Panc1 (cell line): Measurements from ENCODE around the gene OR2J2. TPM values are rescaled to one million over a fixed set of nuclear protein-coding genes. Genes with fewer than 3 reads are reported as not detected.

Experiments
- ATAC-seq: fragments of 200-7000 bp; cut with Tn5 transposase; 2 replicates; pipeline ENCODE4 v1.9.1; 2020; ENCODE audit warnings: mild to moderate bottlenecking, moderate library complexity
- BruUV-seq: library from RNA; stranded (reverse); fragments of 400-500 nt; replicated peaks from 2 replicates; lab custom pipeline; 2021; lab: Mats Ljungman, UMichigan
- CTCF ChIA-PET: fragments of 300-600 bp; sonication (Branson Sonifier 250); formaldehyde crosslinking; loops from one replicate; lab custom pipeline; 2022; ENCODE audit warnings: antibody characterized with exemption; lab: Charles Lee
- POLR2A ChIA-PET: fragments of 300-600 bp; sonication (Branson Sonifier 250); formaldehyde crosslinking; loops from one replicate; lab custom pipeline; 2022; ENCODE audit warnings: antibody characterized with exemption; lab: Charles Lee
- DNase-seq: peaks from one replicate; pipeline ENCODE4 v3.0.0-alpha.2; 2010; ENCODE audit warnings: low read depth, low spot score
- H3K27ac ChIP-seq: 2 replicates; pipeline ENCODE4 v1.5.1; 2011; ENCODE audit warnings: mild to moderate bottlenecking, low read length, inconsistent platforms
- H3K27me3 ChIP-seq: fragments of 200-500 bp; sonication (Bioruptor generic); 2 replicates; pipeline ENCODE4 v1.6.0; 2014; ENCODE audit warnings: low read length, inconsistent platforms; ENCODE audit not compliant: control insufficient read depth, insufficient read depth
- H3K36me3 ChIP-seq: fragments of 200-500 bp; sonication (Bioruptor generic); 2 replicates; pipeline ENCODE4 v1.5.1; 2014; ENCODE audit warnings: inconsistent platforms, mild to moderate bottlenecking, low read length, moderate library complexity; ENCODE audit not compliant: control insufficient read depth, insufficient read depth
- H3K4me1 ChIP-seq: 2 replicates; pipeline ENCODE4 v1.5.1; 2011; ENCODE audit warnings: inconsistent platforms, mild to moderate bottlenecking, low read length, moderate library complexity; ENCODE audit not compliant: control insufficient read depth, insufficient read depth
- H3K4me3 ChIP-seq, 2 experiments: 2 replicates each; pipeline ENCODE4 v1.5.1; 2011 to 2012; ENCODE audit warnings: low read depth in 2 of 2, low read length in 2 of 2, mild to moderate bottlenecking in 2 of 2, inconsistent platforms in 1 of 2, moderate library complexity in 1 of 2
- H3K9me3 ChIP-seq: fragments of 200-500 bp; sonication (Bioruptor generic); 2 replicates; pipeline ENCODE4 v1.5.1; 2014; ENCODE audit warnings: low read depth, mild to moderate bottlenecking, inconsistent platforms, low read length, moderate library complexity; ENCODE audit not compliant: control insufficient read depth, insufficient read depth
- CTCF ChIP-seq: fragments of 450-650 bp; IDR thresholded peaks from 2 replicates; pipeline ENCODE4 v1.5.1; 2017; ENCODE audit warnings: mild to moderate bottlenecking
- POLR2AphosphoS5 ChIP-seq: IDR thresholded peaks from 2 replicates; pipeline ENCODE4 v1.6.1; 2012; ENCODE audit warnings: mild to moderate bottlenecking, low read depth, low read length, moderate library complexity
- SIN3A ChIP-seq: IDR thresholded peaks from 2 replicates; pipeline ENCODE4 v1.6.1; 2012; ENCODE audit warnings: low read depth, mild to moderate bottlenecking, low read length, moderate library complexity, borderline replicate concordance; ENCODE audit not compliant: insufficient read depth
- TCF7L2 ChIP-seq: IDR thresholded peaks from 2 replicates; pipeline ENCODE4 v1.6.1; 2011; ENCODE audit warnings: mild to moderate bottlenecking, low read depth, low read length, inconsistent platforms
- in situ Hi-C: cut with HindIII; loops from 2 replicates; pipeline ENCODE4 v1.10.0; 2016; ENCODE audit warnings: low sequenced_read_pairs, low pct_unique_long_range_greater_than_20kb
- intact Hi-C: fragments of 100-400 bp; cut with micrococcal nuclease; formaldehyde crosslinking; loops from one replicate; pipeline ENCODE4 v1.10.0; 2022; ENCODE audit not compliant: unreplicated experiment
- total RNA-seq: library from RNA; stranded (reverse); gene quantifications from one replicate; pipeline ENCODE4 v1.2.1, GENCODE V29; 2021; ENCODE audit not compliant: unreplicated experiment
- TF ChIP-seq, protein P1 (sequence below), 2 experiments: IDR thresholded peaks; 2 replicates each; pipeline ENCODE4 v1.6.1; 2011 to 2012; ENCODE audit warnings: low read depth in 2 of 2, control low read depth in 1 of 2, low read length in 1 of 2, mild to moderate bottlenecking in 1 of 2, moderate library complexity in 1 of 2; ENCODE audit not compliant: insufficient read depth in 1 of 2

The OR2J2 gene
- total RNA-seq, 1 experiment from 2014 or later: not detected

DNA sequence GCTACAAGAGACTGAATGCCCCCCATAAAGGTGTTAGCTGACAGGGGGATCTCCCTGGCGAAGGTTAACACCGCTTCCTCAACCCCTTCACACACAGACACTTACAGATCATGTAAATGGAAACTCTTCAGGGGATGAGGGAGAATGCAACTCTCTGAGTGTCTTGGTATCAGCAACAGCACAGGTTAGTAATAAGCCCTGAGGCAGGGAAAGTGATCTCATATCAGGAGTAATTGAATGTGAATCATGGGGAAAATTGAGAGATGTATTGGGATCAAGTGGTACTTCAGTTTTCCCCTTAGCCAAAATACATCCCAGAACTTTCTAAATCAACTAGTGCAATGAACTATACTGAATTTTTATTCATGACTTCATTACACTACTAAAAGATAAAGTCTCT lies 39.0 kb upstream of the OR2J2 start:
- Histone ChIP-seq H3K4me1 (no peaks in the 10 kb centered on the region), H3K27me3 (peaks cover 22% of the 10 kb centered on the region), H3K27ac (no peak overlapping the region), H3K9me3 (no peaks in the 10 kb centered on the region), H3K36me3 (no peaks in the 10 kb centered on the region), H3K4me3 (no peak overlapping the region)
- intact Hi-C loops: no loop called here
- ATAC-seq (no peak), DNase-seq (no peak)
- ChIA-PET POLR2A (no interaction called here), CTCF (no interaction called here)
- in situ Hi-C loops: no loop called here
- BruUV-seq: no TSS peak
- no peak for TF ChIP-seq CTCF
- TF ChIP-seq POLR2AphosphoS5: no peak
- TF ChIP-seq SIN3A: no peak
- TF ChIP-seq, protein P1, sequence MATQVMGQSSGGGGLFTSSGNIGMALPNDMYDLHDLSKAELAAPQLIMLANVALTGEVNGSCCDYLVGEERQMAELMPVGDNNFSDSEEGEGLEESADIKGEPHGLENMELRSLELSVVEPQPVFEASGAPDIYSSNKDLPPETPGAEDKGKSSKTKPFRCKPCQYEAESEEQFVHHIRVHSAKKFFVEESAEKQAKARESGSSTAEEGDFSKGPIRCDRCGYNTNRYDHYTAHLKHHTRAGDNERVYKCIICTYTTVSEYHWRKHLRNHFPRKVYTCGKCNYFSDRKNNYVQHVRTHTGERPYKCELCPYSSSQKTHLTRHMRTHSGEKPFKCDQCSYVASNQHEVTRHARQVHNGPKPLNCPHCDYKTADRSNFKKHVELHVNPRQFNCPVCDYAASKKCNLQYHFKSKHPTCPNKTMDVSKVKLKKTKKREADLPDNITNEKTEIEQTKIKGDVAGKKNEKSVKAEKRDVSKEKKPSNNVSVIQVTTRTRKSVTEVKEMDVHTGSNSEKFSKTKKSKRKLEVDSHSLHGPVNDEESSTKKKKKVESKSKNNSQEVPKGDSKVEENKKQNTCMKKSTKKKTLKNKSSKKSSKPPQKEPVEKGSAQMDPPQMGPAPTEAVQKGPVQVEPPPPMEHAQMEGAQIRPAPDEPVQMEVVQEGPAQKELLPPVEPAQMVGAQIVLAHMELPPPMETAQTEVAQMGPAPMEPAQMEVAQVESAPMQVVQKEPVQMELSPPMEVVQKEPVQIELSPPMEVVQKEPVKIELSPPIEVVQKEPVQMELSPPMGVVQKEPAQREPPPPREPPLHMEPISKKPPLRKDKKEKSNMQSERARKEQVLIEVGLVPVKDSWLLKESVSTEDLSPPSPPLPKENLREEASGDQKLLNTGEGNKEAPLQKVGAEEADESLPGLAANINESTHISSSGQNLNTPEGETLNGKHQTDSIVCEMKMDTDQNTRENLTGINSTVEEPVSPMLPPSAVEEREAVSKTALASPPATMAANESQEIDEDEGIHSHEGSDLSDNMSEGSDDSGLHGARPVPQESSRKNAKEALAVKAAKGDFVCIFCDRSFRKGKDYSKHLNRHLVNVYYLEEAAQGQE (IDR thresholded peaks at IDR 0.05; ENCODE audit: insufficient read depth in 1 of 2, low read depth in 2 of 2, low read length in 1 of 2): no peak
- no peak for TF ChIP-seq TCF7L2

- CTCF ChIA-PET: no interaction called here
- BruUV-seq: no TSS peak
- intact Hi-C loops (no loop called here), in situ Hi-C loops (no loop called here)
- no peak overlapping the region for H3K27ac ChIP-seq
- no peaks in the 10 kb centered on the region for H3K9me3 ChIP-seq
- no peaks in the 10 kb centered on the region; the same call in 1 of the 2 replicates for H3K36me3 ChIP-seq
- peaks cover 2% of the 10 kb centered on the region for H3K27me3 ChIP-seq
- H3K4me1 ChIP-seq: no peaks in the 10 kb centered on the region
- no peak overlapping the region for H3K4me3 ChIP-seq
- no peak for ATAC-seq
- DNase-seq: no peak
- POLR2A ChIA-PET: no interaction called here
- TF ChIP-seq POLR2AphosphoS5 (no peak), CTCF (no peak)
- TF ChIP-seq, protein P1 (IDR thresholded peaks at IDR 0.05; ENCODE audit: insufficient read depth in 1 of 2, low read depth in 2 of 2, low read length in 1 of 2): no peak
These were observed 33.0 kb upstream of the OR2J2 start for GRCh38 chr6:29137724-29138123.
